Cardiac fibroblast (primary cell): ENCODE measurements around the gene FAM83G.
A peak's percentile ranks its signal among the peaks of the same experiment; 100 is the strongest.

Source experiments
- DNase-seq, 2 donors: peaks; one replicate each; pipeline versions ENCODE4 v3.0.0 to v3.0.0-alpha.2; 2010; ENCODE audit warnings: low read depth in 2 of 2
- H3K4me3 ChIP-seq, 2 donors: replicated peaks in 1 of 2; 1 replicate in 1 of 2; 2 replicates in 1 of 2; pipeline ENCODE4 v1.5.1; 2011; ENCODE audit warnings: low read depth in 2 of 2, low read length in 2 of 2, mild to moderate bottlenecking in 2 of 2, moderate library complexity in 1 of 2
- TF ChIP-seq, protein P1 (sequence below): IDR thresholded peaks from one replicate; pipeline ENCODE4 v1.5.1; 2011; ENCODE audit warnings: low read depth, mild to moderate bottlenecking, low read length, inconsistent platforms

The FAM83G gene

DNA sequence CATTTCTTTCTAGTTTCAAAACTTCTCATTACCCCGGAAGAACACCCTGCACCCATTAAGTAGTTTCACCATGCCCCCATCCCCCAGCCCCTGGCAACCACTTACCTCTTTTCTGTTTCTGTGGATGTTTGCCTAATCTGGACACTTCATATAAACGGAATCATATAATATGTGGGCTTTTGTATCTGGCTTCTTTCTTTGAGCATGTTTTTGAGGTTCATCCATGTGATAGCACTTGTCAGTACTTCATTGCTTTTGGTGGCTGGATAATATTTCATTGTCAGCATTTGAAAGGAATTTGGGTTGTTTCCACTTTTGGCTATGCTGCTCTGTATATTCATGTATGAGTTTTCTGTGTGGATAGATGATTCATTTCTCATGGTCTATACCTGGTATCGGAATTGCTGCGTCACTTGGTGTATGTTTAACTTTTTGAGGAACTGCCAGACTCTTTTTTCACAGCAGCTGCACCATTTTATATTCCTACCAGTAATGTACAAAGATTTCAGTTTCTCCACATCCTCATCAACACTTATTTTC is 82.6 kb downstream of the FAM83G start:
- DNase-seq, result peak; percentile 49 to 61
- TF ChIP-seq, protein P1, sequence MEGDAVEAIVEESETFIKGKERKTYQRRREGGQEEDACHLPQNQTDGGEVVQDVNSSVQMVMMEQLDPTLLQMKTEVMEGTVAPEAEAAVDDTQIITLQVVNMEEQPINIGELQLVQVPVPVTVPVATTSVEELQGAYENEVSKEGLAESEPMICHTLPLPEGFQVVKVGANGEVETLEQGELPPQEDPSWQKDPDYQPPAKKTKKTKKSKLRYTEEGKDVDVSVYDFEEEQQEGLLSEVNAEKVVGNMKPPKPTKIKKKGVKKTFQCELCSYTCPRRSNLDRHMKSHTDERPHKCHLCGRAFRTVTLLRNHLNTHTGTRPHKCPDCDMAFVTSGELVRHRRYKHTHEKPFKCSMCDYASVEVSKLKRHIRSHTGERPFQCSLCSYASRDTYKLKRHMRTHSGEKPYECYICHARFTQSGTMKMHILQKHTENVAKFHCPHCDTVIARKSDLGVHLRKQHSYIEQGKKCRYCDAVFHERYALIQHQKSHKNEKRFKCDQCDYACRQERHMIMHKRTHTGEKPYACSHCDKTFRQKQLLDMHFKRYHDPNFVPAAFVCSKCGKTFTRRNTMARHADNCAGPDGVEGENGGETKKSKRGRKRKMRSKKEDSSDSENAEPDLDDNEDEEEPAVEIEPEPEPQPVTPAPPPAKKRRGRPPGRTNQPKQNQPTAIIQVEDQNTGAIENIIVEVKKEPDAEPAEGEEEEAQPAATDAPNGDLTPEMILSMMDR, result no peak
- no peak overlapping the region for H3K4me3 ChIP-seq

DNA sequence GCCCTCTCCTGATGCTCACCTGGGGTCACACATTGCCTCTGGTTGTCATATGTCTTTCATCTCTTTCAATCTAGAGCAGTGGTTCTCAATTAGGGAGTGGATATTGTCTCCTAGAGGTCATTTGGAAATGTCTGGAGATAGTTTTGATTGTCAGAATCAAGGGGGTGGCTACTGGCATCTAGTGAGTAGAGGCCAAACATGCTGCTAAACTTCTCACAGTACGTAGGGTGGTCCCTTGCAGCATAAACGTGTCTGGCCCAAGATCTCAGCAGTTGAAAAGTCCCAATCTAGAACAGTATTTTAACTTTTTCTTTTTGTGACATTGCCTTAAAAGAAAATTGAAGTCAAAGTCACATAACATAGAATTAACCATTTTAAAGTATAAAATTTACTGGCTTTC is 83.1 kb downstream of the FAM83G start:
- no peak for DNase-seq
- TF ChIP-seq, protein P1, result no peak
- H3K4me3 ChIP-seq, result no peak overlapping the region

DNA sequence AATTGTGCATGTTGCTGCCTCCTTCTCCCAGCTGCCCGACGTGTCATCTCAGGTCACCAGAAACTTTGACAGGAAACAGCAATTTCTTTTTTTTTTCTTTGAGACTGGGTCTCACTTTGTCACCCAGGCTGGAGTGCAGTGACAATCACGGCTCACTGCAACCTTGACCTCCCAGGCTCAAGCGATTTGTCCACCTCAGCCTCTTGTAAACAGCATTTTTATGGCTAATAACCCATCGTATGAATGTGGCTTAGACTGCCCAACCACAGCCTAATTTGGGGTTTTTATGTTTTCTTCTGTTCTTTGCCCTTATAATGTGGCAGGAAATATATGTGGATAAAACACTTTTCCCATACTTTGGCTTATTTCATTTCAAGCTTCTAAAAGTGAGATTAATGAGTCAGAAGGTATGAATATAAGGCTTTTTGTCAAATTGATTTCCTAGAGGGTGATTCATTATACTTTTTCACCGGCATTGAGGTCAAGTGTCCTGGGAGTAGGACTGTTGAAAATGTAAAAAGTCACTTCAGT is 83.6 kb downstream of the FAM83G start:
- no peak overlapping the region for H3K4me3 ChIP-seq
- peak in 1 of 2 donors; percentile 51 for DNase-seq
- TF ChIP-seq, protein P1, result no peak

DNA sequence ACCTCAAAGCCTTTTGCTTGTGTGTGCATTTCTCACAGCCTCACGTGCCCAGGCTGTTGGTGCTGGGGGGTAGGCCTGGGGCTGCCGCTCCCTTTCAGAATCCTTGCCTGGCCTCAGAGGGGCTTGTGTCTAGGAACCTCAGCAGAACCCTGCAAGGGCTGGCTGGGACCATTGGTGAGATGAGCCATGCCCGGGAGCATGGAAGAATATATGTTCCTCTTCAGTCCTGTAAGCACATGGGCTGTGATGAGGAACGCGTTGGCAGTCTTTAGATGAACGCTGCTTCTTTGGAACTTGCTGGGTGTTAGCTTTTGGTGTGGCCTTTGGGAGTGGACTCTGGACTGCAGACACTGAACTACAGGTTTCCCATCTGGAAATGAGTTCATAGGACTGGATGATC is 84.6 kb downstream of the FAM83G start:
- TF ChIP-seq, protein P1, result no peak
- H3K4me3 ChIP-seq, result no peak overlapping the region
- DNase-seq, result no peak
